Measurements from ENCODE around the gene ATR.
"Not testable (repeated sequence)": the region's sequence is repeated elsewhere in the genome, so short reads cannot be mapped to it uniquely, and the experiment has no call there.

The ATR gene

GRCh38 chr3:142592268-142592667 lies 13.7 kb upstream of the ATR start:
- DNase-seq, result not testable (repeated sequence)

GRCh38 chr3:142588703-142589102 lies 10.2 kb upstream of the ATR start:
- DNase-seq, result no peak

GRCh38 chr3:142586803-142587406 lies 8.4 kb upstream of the ATR start:
- DNase-seq, result no peak

- DNase-seq, result not testable (repeated sequence)
Observed at GRCh38 chr3:142581070-142581469, 2.5 kb upstream of the ATR start.

GRCh38 chr3:142580061-142580423 lies 1.5 kb upstream of the ATR start:
- no peak for DNase-seq

- no peak for DNase-seq
Observed at GRCh38 chr3:142577696-142578328, 721 bp downstream of the ATR start.

- DNase-seq, result no peak
Observed at GRCh38 chr3:142576792-142577191, 1.7 kb downstream of the ATR start.

- DNase-seq, result no peak
Observed at GRCh38 chr3:142574665-142575064, 3.9 kb downstream of the ATR start.

- not testable (repeated sequence) for DNase-seq
Observed at GRCh38 chr3:142574223-142574622, 4.3 kb downstream of the ATR start.

- not testable (repeated sequence) for DNase-seq
Observed at GRCh38 chr3:142569422-142569821, 9.1 kb downstream of the ATR start.

- no peak for DNase-seq
Observed at GRCh38 chr3:142568393-142569017, 10.0 kb downstream of the ATR start.

GRCh38 chr3:142566096-142566495 lies 12.4 kb downstream of the ATR start:
- DNase-seq, result no peak

GRCh38 chr3:142563496-142563997 lies 15.0 kb downstream of the ATR start:
- no peak for DNase-seq

- no peak for DNase-seq
Observed at GRCh38 chr3:142560118-142560517, 18.4 kb downstream of the ATR start.

- no peak for DNase-seq
Observed at GRCh38 chr3:142553741-142554140, 24.8 kb downstream of the ATR start.

GRCh38 chr3:142552579-142552978 lies 26.0 kb downstream of the ATR start:
- DNase-seq, result not testable (repeated sequence)

GRCh38 chr3:142549986-142550385 lies 28.5 kb downstream of the ATR start:
- DNase-seq, result no peak

GRCh38 chr3:142543307-142543706 lies 35.2 kb downstream of the ATR start:
- DNase-seq, result no peak

GRCh38 chr3:142542054-142542453 lies 36.5 kb downstream of the ATR start:
- no peak for DNase-seq

- DNase-seq, result no peak
Observed at GRCh38 chr3:142536519-142536918, 42.0 kb downstream of the ATR start.

- DNase-seq, result no peak
Observed at GRCh38 chr3:142534543-142534942, 44.0 kb downstream of the ATR start.

GRCh38 chr3:142530296-142530695 lies 48.2 kb downstream of the ATR start:
- no peak for DNase-seq

- no peak for DNase-seq
Observed at GRCh38 chr3:142523921-142524566, 54.5 kb downstream of the ATR start.

GRCh38 chr3:142509079-142509478 lies 69.5 kb downstream of the ATR start:
- DNase-seq, result no peak

Data from CD4-positive, alpha-beta T cell treated with Interferon gamma for 1 hour (primary cell).